Lower leg skin (tissue), 3 donors: ENCODE data around the gene CBLN1.

ENCODE experiments used
- CTCF ChIP-seq, 3 donors: fragments of 450-650 bp; IDR thresholded peaks; one replicate each; pipeline ENCODE4 v1.5.1; 2016; ENCODE audit warnings: antibody characterized with exemption in 3 of 3, mild to moderate bottlenecking in 3 of 3, moderate library complexity in 2 of 3
- POLR2A ChIP-seq, 2 donors: fragments of 450-650 bp; IDR thresholded peaks; one replicate each; pipeline ENCODE4 v1.6.1; 2016 to 2017; ENCODE audit warnings: antibody characterized with exemption in 2 of 2, mild to moderate bottlenecking in 1 of 2, moderate library complexity in 1 of 2

- TF ChIP-seq CTCF (IDR thresholded peaks at IDR 0.05): no peak
- no peak for TF ChIP-seq POLR2A (IDR thresholded peaks at IDR 0.05)
These were observed 1.9 kb upstream of the CBLN1 start for GRCh38 chr16:49283376-49284049.
